ENCODE results near the gene CD28. TPM values are rescaled to one million over a fixed set of nuclear protein-coding genes. Genes with fewer than 3 reads are reported as not detected.

The CD28 gene
- total RNA-seq (2012; rRNA removed) = not detected in 2 replicates

DNA sequence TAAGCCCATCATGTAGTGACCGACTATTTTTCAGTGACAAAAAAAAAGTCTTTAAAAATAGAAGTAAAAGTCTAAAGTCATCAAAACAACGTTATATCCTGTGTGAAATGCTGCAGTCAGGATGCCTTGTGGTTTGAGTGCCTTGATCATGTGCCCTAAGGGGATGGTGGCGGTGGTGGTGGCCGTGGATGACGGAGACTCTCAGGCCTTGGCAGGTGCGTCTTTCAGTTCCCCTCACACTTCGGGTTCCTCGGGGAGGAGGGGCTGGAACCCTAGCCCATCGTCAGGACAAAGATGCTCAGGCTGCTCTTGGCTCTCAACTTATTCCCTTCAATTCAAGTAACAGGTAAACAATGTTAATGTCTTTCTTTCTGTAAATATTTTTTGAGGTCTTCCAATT, at the start of gene CD28:
Gene CD28, plus strand, starts transcription at position 237 of the 400 bp plus-strand sequence. Its CDS starts 58 bp downstream, at position 295.
- H3K27me3 ChIP-seq (ENCODE audit: control insufficient read depth, insufficient read depth, low read length) = no peaks in the 10 kb centered on the region
- H3K9ac ChIP-seq (ENCODE audit: low read depth, low read length) = no peak within 1 kb of the TSS
- H3K4me1 ChIP-seq (ENCODE audit: control insufficient read depth, insufficient read depth, low read length) = no peaks in the 10 kb centered on the region
- no peaks in the 10 kb centered on the region for H3K36me3 ChIP-seq (ENCODE audit: insufficient read depth, low read length)
- H3K4me3 ChIP-seq (ENCODE audit: low read length) = no peak within 1 kb of the TSS
- H3K9me3 ChIP-seq (replicated peaks; ENCODE audit: low read length) = no peaks in the 10 kb centered on the region
- H3K4me2 ChIP-seq (ENCODE audit: low read length) = no peak within 1 kb of the TSS

DNA sequence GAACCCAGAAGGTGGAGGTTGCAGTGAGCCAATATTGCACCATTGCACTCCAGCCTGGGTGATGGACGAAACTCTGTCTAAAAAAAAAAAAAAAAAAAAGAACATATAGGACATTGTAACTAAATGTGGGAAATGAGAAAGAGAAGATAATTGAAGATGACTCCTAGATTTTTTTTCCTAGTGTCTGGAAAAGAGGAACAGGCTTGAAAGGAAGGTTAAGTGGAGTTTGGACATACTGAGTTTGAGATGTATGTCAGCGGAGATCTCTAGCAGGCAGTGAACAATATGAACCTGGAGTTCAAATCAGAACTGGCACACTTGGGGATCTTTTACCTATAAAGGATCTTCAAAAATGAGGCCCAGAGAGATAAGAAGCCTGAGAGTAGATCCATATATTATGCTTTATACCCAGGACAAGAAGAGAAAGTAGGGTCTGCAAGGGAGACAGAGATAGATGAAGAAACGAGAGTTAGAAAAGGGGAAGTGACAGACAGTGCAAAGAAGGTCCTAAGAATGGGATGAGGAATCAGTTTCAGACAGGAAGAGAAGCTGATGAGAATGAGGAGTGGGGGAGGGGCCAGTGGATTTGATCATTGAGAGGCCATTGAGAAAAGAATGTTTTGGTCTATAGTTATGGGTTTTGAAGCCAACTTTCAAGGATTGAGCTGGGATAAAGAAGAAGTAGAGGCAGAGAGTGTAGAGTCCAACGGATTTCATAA, 46.9 kb upstream of the CD28 start:
- no peaks in the 10 kb centered on the region for H3K27me3 ChIP-seq (ENCODE audit: control insufficient read depth, insufficient read depth, low read length)
- H3K36me3 ChIP-seq (ENCODE audit: insufficient read depth, low read length) = no peaks in the 10 kb centered on the region
- H3K4me2 ChIP-seq (ENCODE audit: low read length) = no peak overlapping the region
- no peak overlapping the region for H3K4me3 ChIP-seq (ENCODE audit: low read length)
- H3K9me3 ChIP-seq (replicated peaks; ENCODE audit: low read length) = no peaks in the 10 kb centered on the region
- no peaks in the 10 kb centered on the region for H3K4me1 ChIP-seq (ENCODE audit: control insufficient read depth, insufficient read depth, low read length)
- H3K9ac ChIP-seq (ENCODE audit: low read depth, low read length) = no peak overlapping the region

DNA sequence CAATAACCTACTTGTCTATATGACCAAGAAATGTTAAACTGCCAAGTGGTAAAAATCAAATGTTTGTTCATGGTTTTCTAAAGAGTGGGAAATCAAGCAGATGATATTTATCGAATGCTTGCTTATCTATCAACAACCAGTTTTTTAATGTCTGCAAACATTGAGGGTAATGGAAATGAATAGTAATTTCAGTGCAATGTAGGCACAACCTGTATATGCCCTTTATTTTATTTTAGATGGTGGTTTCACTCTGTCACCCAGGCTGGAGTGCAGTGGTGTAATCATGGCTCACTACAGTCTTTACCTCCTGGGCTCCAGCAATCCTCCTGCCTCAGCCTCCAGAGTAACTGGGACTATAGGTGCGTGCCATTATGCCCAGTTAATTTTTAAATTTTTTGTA, 46.0 kb upstream of the CD28 start:
- Histone ChIP-seq H3K27me3 (ENCODE audit: control insufficient read depth, insufficient read depth, low read length) (no peaks in the 10 kb centered on the region), H3K4me2 (ENCODE audit: low read length) (no peak overlapping the region), H3K4me3 (ENCODE audit: low read length) (no peak overlapping the region), H3K9me3 (replicated peaks; ENCODE audit: low read length) (no peaks in the 10 kb centered on the region), H3K9ac (ENCODE audit: low read depth, low read length) (no peak overlapping the region), H3K4me1 (ENCODE audit: control insufficient read depth, insufficient read depth, low read length) (no peaks in the 10 kb centered on the region), H3K36me3 (ENCODE audit: insufficient read depth, low read length) (no peaks in the 10 kb centered on the region)

DNA sequence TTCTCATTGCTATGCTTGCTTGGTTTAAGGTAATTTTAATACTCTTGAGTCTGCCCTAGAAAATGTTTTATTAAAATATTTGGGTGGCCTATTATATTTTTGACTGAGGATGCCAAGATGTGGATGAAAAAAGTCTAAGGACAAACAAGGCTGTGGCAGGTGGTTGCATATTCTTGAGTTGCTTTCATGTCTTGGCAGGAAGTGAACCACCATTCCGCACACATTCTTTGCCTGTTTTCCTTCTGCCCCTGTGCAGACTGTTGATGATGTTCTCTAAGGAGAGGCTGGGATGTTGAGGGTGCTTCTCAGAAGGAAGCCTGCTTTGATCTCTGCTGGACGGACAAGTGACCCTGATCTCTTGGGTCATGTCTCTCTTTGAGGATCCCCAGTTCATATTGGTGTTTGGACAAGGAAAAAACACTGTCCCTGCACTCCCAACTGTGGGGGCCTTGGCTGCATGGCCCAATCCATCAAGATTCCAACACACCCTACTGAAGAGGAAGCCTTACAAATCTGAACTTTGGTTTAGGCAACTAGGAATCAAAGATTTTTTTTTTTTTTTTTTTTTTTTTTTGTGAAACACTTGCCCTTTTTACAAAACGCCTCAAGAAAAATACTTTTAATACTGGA, 45.0 kb upstream of the CD28 start:
- H3K4me3 ChIP-seq (ENCODE audit: low read length) = no peak overlapping the region
- H3K27me3 ChIP-seq (ENCODE audit: control insufficient read depth, insufficient read depth, low read length) = no peaks in the 10 kb centered on the region
- H3K36me3 ChIP-seq (ENCODE audit: insufficient read depth, low read length) = no peaks in the 10 kb centered on the region
- no peaks in the 10 kb centered on the region for H3K9me3 ChIP-seq (replicated peaks; ENCODE audit: low read length)
- H3K9ac ChIP-seq (ENCODE audit: low read depth, low read length) = no peak overlapping the region
- H3K4me1 ChIP-seq (ENCODE audit: control insufficient read depth, insufficient read depth, low read length) = no peaks in the 10 kb centered on the region
- no peak overlapping the region for H3K4me2 ChIP-seq (ENCODE audit: low read length)

DNA sequence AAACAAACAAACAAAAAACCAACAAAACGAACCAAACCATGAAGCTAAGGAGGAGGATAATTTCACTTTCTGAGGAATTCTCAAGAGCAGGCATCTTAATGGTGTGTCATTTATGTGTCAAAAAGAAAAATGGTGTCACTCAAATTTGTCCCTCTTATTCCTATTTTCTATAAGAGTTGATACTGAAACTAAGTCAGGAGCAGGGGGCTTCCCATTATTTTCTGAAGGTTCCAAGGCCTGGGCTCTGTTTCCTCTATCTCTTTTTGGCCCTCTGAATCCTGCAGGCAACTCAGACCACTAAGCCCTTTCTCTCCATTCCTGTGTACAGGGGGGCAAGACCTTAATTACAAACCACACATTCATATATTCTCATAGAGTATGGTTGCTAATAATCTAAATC, 44.0 kb upstream of the CD28 start:
- Histone ChIP-seq H3K4me2 (ENCODE audit: low read length) (no peak overlapping the region), H3K27me3 (ENCODE audit: control insufficient read depth, insufficient read depth, low read length) (no peaks in the 10 kb centered on the region), H3K4me3 (ENCODE audit: low read length) (no peak overlapping the region), H3K9ac (ENCODE audit: low read depth, low read length) (no peak overlapping the region), H3K4me1 (ENCODE audit: control insufficient read depth, insufficient read depth, low read length) (no peaks in the 10 kb centered on the region), H3K36me3 (ENCODE audit: insufficient read depth, low read length) (no peaks in the 10 kb centered on the region), H3K9me3 (replicated peaks; ENCODE audit: low read length) (no peaks in the 10 kb centered on the region)

DNA sequence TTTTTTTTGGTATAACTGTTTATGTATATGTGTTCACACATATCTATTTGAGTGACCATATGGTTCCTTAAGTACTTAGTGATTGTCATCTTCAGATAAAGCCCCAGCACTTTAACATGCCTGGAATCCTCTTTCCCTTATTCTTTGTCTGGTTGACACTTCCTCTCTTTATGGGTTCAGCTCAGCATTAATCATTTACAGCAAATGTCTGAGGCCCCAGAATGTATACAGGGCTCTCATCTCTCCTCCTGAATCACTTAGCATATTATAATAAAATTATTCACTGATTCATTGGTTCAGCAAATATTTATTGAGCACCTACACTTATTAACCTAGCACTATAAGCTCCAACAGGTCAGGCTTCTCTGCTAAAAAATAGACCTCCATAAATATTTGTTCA, 43.5 kb upstream of the CD28 start:
- no peaks in the 10 kb centered on the region for H3K36me3 ChIP-seq (ENCODE audit: insufficient read depth, low read length)
- no peaks in the 10 kb centered on the region for H3K27me3 ChIP-seq (ENCODE audit: control insufficient read depth, insufficient read depth, low read length)
- H3K4me3 ChIP-seq (ENCODE audit: low read length) = no peak overlapping the region
- H3K9me3 ChIP-seq (replicated peaks; ENCODE audit: low read length) = no peaks in the 10 kb centered on the region
- H3K4me2 ChIP-seq (ENCODE audit: low read length) = no peak overlapping the region
- no peak overlapping the region for H3K9ac ChIP-seq (ENCODE audit: low read depth, low read length)
- H3K4me1 ChIP-seq (ENCODE audit: control insufficient read depth, insufficient read depth, low read length) = no peaks in the 10 kb centered on the region

DNA sequence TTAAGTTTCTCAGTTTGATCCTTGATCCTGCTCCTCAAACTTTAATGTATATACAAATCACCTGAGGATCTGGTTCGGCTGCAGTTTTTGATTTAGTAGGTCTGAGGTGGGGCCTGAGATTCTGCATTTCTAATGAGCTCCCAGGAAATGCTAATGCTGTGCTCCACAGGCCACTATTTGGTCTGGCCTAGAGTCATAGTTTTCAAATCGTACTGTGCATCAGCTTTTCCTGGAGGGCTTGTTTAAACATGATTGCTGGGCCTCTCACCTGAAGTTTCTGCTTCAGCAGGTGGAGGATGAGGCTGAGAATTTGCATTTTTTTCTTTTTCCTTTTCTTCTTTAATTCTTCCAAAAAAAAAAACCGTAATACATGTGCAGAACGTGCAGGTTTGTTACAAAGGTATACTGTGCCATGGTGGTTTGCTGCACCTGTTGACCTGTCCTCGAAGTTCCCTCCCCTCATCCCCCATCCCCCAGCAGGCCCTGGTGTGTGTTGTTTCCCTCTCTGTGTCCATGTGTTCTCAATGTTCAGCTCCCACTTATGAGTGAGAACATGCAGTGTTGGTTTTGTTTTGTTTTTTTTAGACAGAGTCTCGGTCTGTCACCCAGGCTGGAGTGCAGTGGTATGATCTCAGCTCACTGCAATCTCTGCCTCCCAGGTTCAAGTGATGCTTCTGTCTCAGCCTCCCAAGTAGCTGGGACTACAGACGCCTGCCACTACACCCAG, 42.2 kb upstream of the CD28 start:
- no peak overlapping the region for H3K9ac ChIP-seq (ENCODE audit: low read depth, low read length)

DNA sequence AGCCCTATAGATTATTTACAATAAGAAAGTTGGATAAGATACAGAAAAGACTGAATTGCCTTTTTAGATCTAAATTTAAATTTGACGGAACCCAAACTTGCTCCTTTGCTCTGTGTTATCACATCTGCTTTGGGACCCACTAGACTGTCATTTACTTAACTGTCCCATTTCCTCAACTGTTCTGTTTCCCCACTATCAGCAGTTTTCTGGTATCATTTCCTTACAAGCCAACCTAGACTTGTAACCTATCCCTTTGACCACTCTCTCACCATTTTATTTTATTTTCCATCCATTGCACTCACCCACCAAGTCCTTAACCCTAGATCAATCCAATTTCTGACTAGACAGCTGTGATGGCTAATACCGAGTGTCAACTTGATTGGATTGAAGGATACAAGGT, 38.6 kb upstream of the CD28 start:
- H3K9me3 ChIP-seq (replicated peaks; ENCODE audit: low read length) = no peaks in the 10 kb centered on the region
- H3K9ac ChIP-seq (ENCODE audit: low read depth, low read length) = no peak overlapping the region
- no peak overlapping the region for H3K4me3 ChIP-seq (ENCODE audit: low read length)
- H3K4me2 ChIP-seq (ENCODE audit: low read length) = no peak overlapping the region
- H3K36me3 ChIP-seq (ENCODE audit: insufficient read depth, low read length) = no peaks in the 10 kb centered on the region
- peaks cover 16% of the 10 kb centered on the region for H3K4me1 ChIP-seq (ENCODE audit: control insufficient read depth, insufficient read depth, low read length)
- no peaks in the 10 kb centered on the region for H3K27me3 ChIP-seq (ENCODE audit: control insufficient read depth, insufficient read depth, low read length)

More for the DNA sequence above, 42.2 kb upstream of the CD28 start:
- H3K4me3 ChIP-seq (ENCODE audit: low read length) = no peak overlapping the region
- no peaks in the 10 kb centered on the region for H3K9me3 ChIP-seq (replicated peaks; ENCODE audit: low read length)
- no peak overlapping the region for H3K4me2 ChIP-seq (ENCODE audit: low read length)
- H3K27me3 ChIP-seq (ENCODE audit: control insufficient read depth, insufficient read depth, low read length) = no peaks in the 10 kb centered on the region
- H3K36me3 ChIP-seq (ENCODE audit: insufficient read depth, low read length) = no peaks in the 10 kb centered on the region
- H3K4me1 ChIP-seq (ENCODE audit: control insufficient read depth, insufficient read depth, low read length) = no peaks in the 10 kb centered on the region

DNA sequence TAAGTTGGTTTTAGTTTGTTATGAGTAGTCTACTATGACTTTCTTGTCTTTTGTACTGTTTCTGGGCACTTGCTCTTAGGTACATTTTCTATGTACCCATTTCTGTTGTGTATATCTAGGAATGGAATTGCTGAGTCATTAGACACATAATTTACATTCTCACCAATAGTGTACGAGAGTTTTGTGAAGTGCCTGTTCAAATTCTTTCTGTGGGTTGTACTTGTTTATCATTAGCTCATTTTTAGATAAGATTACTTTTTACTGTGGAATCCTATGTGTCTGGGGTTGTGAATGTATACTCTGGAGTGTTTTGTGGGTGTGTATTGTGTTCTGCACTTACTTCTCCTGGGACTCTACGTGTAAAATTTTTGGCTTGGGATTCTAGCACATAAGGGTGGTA, 36.6 kb upstream of the CD28 start:
- H3K9ac ChIP-seq (ENCODE audit: low read depth, low read length) = no peak overlapping the region
- H3K36me3 ChIP-seq (ENCODE audit: insufficient read depth, low read length) = no peaks in the 10 kb centered on the region
- no peaks in the 10 kb centered on the region for H3K27me3 ChIP-seq (ENCODE audit: control insufficient read depth, insufficient read depth, low read length)
- H3K9me3 ChIP-seq (replicated peaks; ENCODE audit: low read length) = peaks cover 3% of the 10 kb centered on the region
- no peak overlapping the region for H3K4me3 ChIP-seq (ENCODE audit: low read length)
- peaks cover 33% of the 10 kb centered on the region for H3K4me1 ChIP-seq (ENCODE audit: control insufficient read depth, insufficient read depth, low read length)
- no peak overlapping the region for H3K4me2 ChIP-seq (ENCODE audit: low read length)

DNA sequence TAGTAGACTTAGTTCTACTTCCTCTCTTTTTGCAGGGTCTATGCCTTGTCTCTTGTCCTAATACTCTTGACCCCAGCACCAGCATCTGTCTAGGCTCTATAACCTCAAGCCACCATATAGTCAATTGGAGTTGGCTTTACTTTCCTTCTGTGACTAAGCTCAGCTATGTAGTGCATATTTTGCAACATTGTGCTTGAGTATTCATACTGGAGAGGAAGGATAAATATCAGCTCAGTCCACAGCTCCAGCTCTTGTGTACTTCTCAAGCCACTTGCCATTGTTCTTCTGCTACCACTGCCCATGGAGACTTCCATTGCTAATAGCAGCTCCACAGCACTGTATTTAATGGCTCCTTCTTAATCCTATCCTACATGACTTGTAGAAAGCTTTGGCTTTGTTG, 35.5 kb upstream of the CD28 start:
- H3K36me3 ChIP-seq (ENCODE audit: insufficient read depth, low read length) = no peaks in the 10 kb centered on the region
- peaks cover 44% of the 10 kb centered on the region for H3K4me1 ChIP-seq (ENCODE audit: control insufficient read depth, insufficient read depth, low read length)
- no peak overlapping the region for H3K4me2 ChIP-seq (ENCODE audit: low read length)

DNA sequence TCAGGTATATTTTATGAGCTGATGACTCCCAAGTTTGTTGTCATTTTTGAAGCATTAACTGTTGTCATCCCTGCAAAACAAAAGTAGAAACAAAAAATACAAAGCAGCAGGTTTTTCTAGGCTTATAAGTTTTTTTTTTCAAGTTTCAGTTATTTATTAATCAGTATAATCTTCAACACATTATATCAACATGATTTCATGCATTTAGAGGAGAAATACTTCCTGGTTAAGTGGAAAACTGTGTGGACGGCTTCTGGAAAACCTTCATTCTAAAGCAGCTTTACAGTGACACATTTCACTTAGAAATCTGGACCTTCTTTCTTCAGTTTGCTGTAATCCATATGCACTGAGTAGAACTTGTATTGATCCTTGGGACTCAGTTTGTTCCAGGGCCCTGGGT, 34.6 kb upstream of the CD28 start:
- no peaks in the 10 kb centered on the region for H3K36me3 ChIP-seq (ENCODE audit: insufficient read depth, low read length)

More for the DNA sequence above, 35.5 kb upstream of the CD28 start:
- Histone ChIP-seq H3K9ac (ENCODE audit: low read depth, low read length) (no peak overlapping the region), H3K9me3 (replicated peaks; ENCODE audit: low read length) (peaks cover 3% of the 10 kb centered on the region), H3K4me3 (ENCODE audit: low read length) (no peak overlapping the region), H3K27me3 (ENCODE audit: control insufficient read depth, insufficient read depth, low read length) (no peaks in the 10 kb centered on the region)

More for the DNA sequence above, 34.6 kb upstream of the CD28 start:
- Histone ChIP-seq H3K9me3 (replicated peaks; ENCODE audit: low read length) (peaks cover 3% of the 10 kb centered on the region), H3K4me1 (ENCODE audit: control insufficient read depth, insufficient read depth, low read length) (peaks cover 51% of the 10 kb centered on the region), H3K4me2 (ENCODE audit: low read length) (no peak overlapping the region), H3K9ac (ENCODE audit: low read depth, low read length) (no peak overlapping the region), H3K4me3 (ENCODE audit: low read length) (no peak overlapping the region), H3K27me3 (ENCODE audit: control insufficient read depth, insufficient read depth, low read length) (no peaks in the 10 kb centered on the region)

Data from skeletal muscle satellite cell (primary cell).